Measurements from ENCODE around the gene PCDHAC1. TPM values are rescaled to one million over a fixed set of nuclear protein-coding genes. Genes with fewer than 3 reads are reported as not detected.

PCDHAC1 gene
- polyA plus RNA-seq, 3 donors from 2014 or later: not detected

DNA sequence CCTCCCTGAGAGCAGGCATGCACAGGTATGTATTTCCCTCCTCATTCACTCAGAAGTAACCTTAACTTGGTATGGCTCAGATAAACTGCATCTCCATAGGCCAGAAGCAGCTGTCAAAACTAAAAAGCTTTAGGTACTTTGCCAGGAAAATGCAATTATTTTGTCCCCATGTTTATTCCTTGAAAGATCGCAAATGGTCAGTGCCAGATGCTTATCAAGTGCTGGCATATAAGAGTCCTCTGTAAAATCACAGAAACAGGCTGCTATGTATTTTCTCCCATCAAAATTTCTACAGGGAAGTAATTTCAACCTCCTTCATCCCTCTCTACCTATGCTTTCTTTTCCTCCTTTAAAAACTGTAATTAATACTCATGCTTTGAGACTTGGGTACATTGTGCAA lies 52.9 kb downstream of the PCDHAC1 start:
- no peak for DNase-seq
- peaks cover 0 to 5% (median 0%) of the 10 kb centered on the region in 3 donors for H3K27me3 Mint-ChIP-seq (ENCODE audit: low read depth in 3 of 3)
- H3K4me1 Mint-ChIP-seq: no peaks in the 10 kb centered on the region
- no peak overlapping the region for H3K4me3 Mint-ChIP-seq
- peaks cover 0 to 5% (median 0%) of the 10 kb centered on the region in 6 donors for H3K9me3 Mint-ChIP-seq
- no peak overlapping the region for H3K27ac Mint-ChIP-seq
- no peaks in the 10 kb centered on the region for H3K36me3 Mint-ChIP-seq

Other genes starting within 250 kb of the PCDHAC1 start
- gene HARS1, start 234.9 kb upstream of the PCDHAC1 start, polyA plus RNA-seq: 10 to 100 TPM; 52.0 to 90.7 (median 79.5) TPM
- 10 to 100 TPM; 13.2 to 37.7 (median 27.0) TPM for gene HARS2, start 234.8 kb upstream of the PCDHAC1 start, polyA plus RNA-seq
- gene ZMAT2, start 225.9 kb upstream of the PCDHAC1 start, polyA plus RNA-seq: 10 to 100 TPM; 76.7 to 83.7 (median 78.3) TPM
- not detected for gene PCDHA1, start 140.2 kb upstream of the PCDHAC1 start, polyA plus RNA-seq
- gene PCDHA2, start 131.4 kb upstream of the PCDHAC1 start, polyA plus RNA-seq: not detected
- gene PCDHA3, start 125.2 kb upstream of the PCDHAC1 start, polyA plus RNA-seq: not detected
- not detected for gene PCDHA4, start 119.2 kb upstream of the PCDHAC1 start, polyA plus RNA-seq
- gene PCDHA5, start 104.7 kb upstream of the PCDHAC1 start, polyA plus RNA-seq: not detected
- not detected for gene PCDHA6, start 98.3 kb upstream of the PCDHAC1 start, polyA plus RNA-seq
- not detected for gene PCDHA7, start 92.0 kb upstream of the PCDHAC1 start, polyA plus RNA-seq
- not detected for gene PCDHA8, start 85.1 kb upstream of the PCDHAC1 start, polyA plus RNA-seq
- gene PCDHA9, start 77.9 kb upstream of the PCDHAC1 start, polyA plus RNA-seq: not detected
- not detected for gene PCDHA10, start 70.4 kb upstream of the PCDHAC1 start, polyA plus RNA-seq
- not detected for gene PCDHA11, start 57.3 kb upstream of the PCDHAC1 start, polyA plus RNA-seq
- not detected for gene PCDHA12, start 51.0 kb upstream of the PCDHAC1 start, polyA plus RNA-seq
- gene PCDHA13, start 44.2 kb upstream of the PCDHAC1 start, polyA plus RNA-seq: not detected
- gene PCDHAC2, start 40.2 kb downstream of the PCDHAC1 start, polyA plus RNA-seq: not detected
- gene PCDHB1, start 125.1 kb downstream of the PCDHAC1 start, polyA plus RNA-seq: not detected
- gene PCDHB2, start 168.3 kb downstream of the PCDHAC1 start, polyA plus RNA-seq: not detected
- not detected for gene PCDHB3, start 174.2 kb downstream of the PCDHAC1 start, polyA plus RNA-seq
- not detected for gene PCDHB4, start 195.5 kb downstream of the PCDHAC1 start, polyA plus RNA-seq
- gene PCDHB5, start 208.9 kb downstream of the PCDHAC1 start, polyA plus RNA-seq: not detected
- gene PCDHB6, start 223.8 kb downstream of the PCDHAC1 start, polyA plus RNA-seq: not detected
- gene PCDHB7, start 246.3 kb downstream of the PCDHAC1 start, polyA plus RNA-seq: not detected